K562 (cell line): ENCODE results near the gene SET. TPM values are rescaled to one million over a fixed set of nuclear protein-coding genes. Genes with fewer than 3 reads are reported as not detected.

ENCODE experiments used
- ATAC-seq: fragments of 200-7000 bp; cut with Tn5 transposase; 3 replicates; pipeline ENCODE4 v1.9.1; 2020; ENCODE audit warnings: moderate library complexity
- BruUV-seq: library from RNA; stranded (reverse); fragments of 400-500 nt; replicated peaks from 2 replicates; lab custom pipeline; 2021; lab: Mats Ljungman, UMichigan
- CTCF ChIA-PET: fragments of 300-600 bp; formaldehyde crosslinking; extraction: SDS; loops from one replicate; lab custom pipeline; 2021; ENCODE audit warnings: low intra/inter-chr PET ratio; lab: Yijun Ruan, JAX
- POLR2A ChIA-PET: fragments of 300-600, 350-650 bp; sonication (Branson Sonifier 250); formaldehyde crosslinking; extraction: SDS; loops from one replicate; lab custom pipeline; 2021; ENCODE audit warnings: antibody characterized with exemption, inconsistent platforms; lab: Yijun Ruan, JAX
- DNase-seq, 4 experiments: peaks; one replicate each; pipeline versions ENCODE4 v3.0.0 to v3.0.0-alpha.2; 2011 to 2018; ENCODE audit warnings: low spot score in 3 of 4, mixed read lengths in 3 of 4; ENCODE audit errors: extremely low read depth in 1 of 4
- FAIRE-seq: peaks from 2 replicates; lab custom pipeline; 2011; peaks lifted over from hg19 to GRCh38; lab: Jason Lieb, UNC
- H2AFZ ChIP-seq: 2 replicates; pipeline ENCODE4 v1.6.0; 2011; ENCODE audit warnings: low read depth, low read length, control low read depth, inconsistent platforms
- H3K27ac ChIP-seq: fragments of 200-600 bp; 3 replicates; pipeline ENCODE4 v1.8.0; 2011; ENCODE audit warnings: low read depth, mild to moderate bottlenecking, control low read depth, inconsistent platforms, low read length, moderate library complexity, mixed read lengths; ENCODE audit errors: extremely low read depth
- H3K27me3 ChIP-seq, 2 experiments: fragments of 300-600 bp in 1 of 2; 2 replicates in 1 of 2; 3 replicates in 1 of 2; pipeline versions ENCODE4 v1.6.0 to v1.8.0; 2011; ENCODE audit warnings: inconsistent platforms in 2 of 2, low read length in 2 of 2, mild to moderate bottlenecking in 1 of 2, mixed read lengths in 1 of 2, moderate library complexity in 1 of 2; ENCODE audit not compliant: control insufficient read depth in 2 of 2, insufficient read depth in 2 of 2
- H3K36me3 ChIP-seq: fragments of 300-600 bp; 3 replicates; pipeline ENCODE4 v1.8.0; 2011; ENCODE audit warnings: mild to moderate bottlenecking, low read length, inconsistent platforms; ENCODE audit not compliant: control insufficient read depth, insufficient read depth
- H3K4me1 ChIP-seq, 2 experiments: fragments of 200-600 bp in 1 of 2; replicated peaks in 1 of 2; 2 replicates in 1 of 2; 3 replicates in 1 of 2; pipeline versions ENCODE4 v1.5.1 to v1.8.0; 2011; ENCODE audit warnings: inconsistent platforms in 2 of 2, low read length in 2 of 2, mild to moderate bottlenecking in 1 of 2, mixed read lengths in 1 of 2, moderate library complexity in 1 of 2; ENCODE audit not compliant: control insufficient read depth in 2 of 2, insufficient read depth in 2 of 2
- H3K4me2 ChIP-seq: 2 replicates; pipeline ENCODE4 v1.6.1; 2011; ENCODE audit warnings: low read length, control low read depth, inconsistent platforms, mixed read lengths; ENCODE audit not compliant: insufficient read depth
- H3K4me3 ChIP-seq: fragments of 200-600 bp; sonication (generic), shearing (Covaris generic); 2 replicates; pipeline ENCODE4 v1.5.1; 2016; ENCODE audit warnings: control low read depth, inconsistent platforms
- H3K79me2 ChIP-seq: fragments of 200-600 bp; 3 replicates; pipeline ENCODE4 v1.8.0; 2011; ENCODE audit warnings: low read length, inconsistent platforms; ENCODE audit not compliant: control insufficient read depth, insufficient read depth
- H3K9ac ChIP-seq, 2 experiments: 2 replicates each; pipeline versions ENCODE4 v1.6.0 to v1.6.1; 2011; ENCODE audit warnings: low read depth in 2 of 2, low read length in 2 of 2, control low read depth in 1 of 2, inconsistent platforms in 1 of 2, mild to moderate bottlenecking in 1 of 2, mixed read lengths in 1 of 2; ENCODE audit not compliant: insufficient read depth in 1 of 2
- H3K9me1 ChIP-seq: one replicate; pipeline ENCODE4 v1.6.0; 2011; ENCODE audit warnings: inconsistent platforms, mild to moderate bottlenecking, low read length, moderate library complexity; ENCODE audit not compliant: control insufficient read depth, insufficient read depth
- H3K9me3 ChIP-seq: replicated peaks from 2 replicates; pipeline ENCODE4 v1.5.1; 2011; ENCODE audit warnings: low read depth, low read length, inconsistent platforms; ENCODE audit not compliant: control insufficient read depth, insufficient read depth
- H4K20me1 ChIP-seq: replicated peaks from 2 replicates; pipeline ENCODE4 v1.6.1; 2011; ENCODE audit warnings: low read length, inconsistent platforms, mixed read lengths; ENCODE audit not compliant: control insufficient read depth, insufficient read depth
- ELF4 ChIP-seq: fragments of 450-650 bp; formaldehyde crosslinking; IDR thresholded peaks from 2 replicates; pipeline ENCODE4 v1.4.0; 2022; ENCODE audit warnings: missing genetic modification characterization
- KAT7 ChIP-seq: sonication (generic); formaldehyde crosslinking; IDR thresholded peaks from 2 replicates; pipeline ENCODE4 v1.8.0; 2022; ENCODE audit warnings: missing genetic modification reagents, mild to moderate bottlenecking, borderline replicate concordance
- MYNN ChIP-seq, 2 experiments: sonication (generic); formaldehyde crosslinking in 1 of 2; IDR thresholded peaks; 2 replicates each; pipeline versions ENCODE4 v1.5.0 to v1.6.1; 2016 to 2020; ENCODE audit warnings: antibody characterized with exemption in 1 of 2, missing genetic modification reagents in 1 of 2
- ZNF124 ChIP-seq: sonication (generic); formaldehyde crosslinking; IDR thresholded peaks from 2 replicates; pipeline ENCODE4 v1.8.1; 2022; ENCODE audit warnings: missing genetic modification reagents
- ZNF232 ChIP-seq: sonication (generic); formaldehyde crosslinking; IDR thresholded peaks from 2 replicates; pipeline ENCODE4 v1.8.0; 2022; ENCODE audit warnings: mild to moderate bottlenecking, missing genetic modification reagents
- WGBS: fragments of 100-300 bp; shearing (Covaris generic); methylation state at CpG from one replicate; pipeline ENCODE4 v1.1.6; 2016; ENCODE audit warnings: low coverage, mixed read lengths; ENCODE audit not compliant: insufficient coverage; ENCODE audit errors: missing lambda C conversion rate; 5-methylcytosine and 5-hydroxymethylcytosine counted together
- in situ Hi-C: fragments of 300-500 bp; cut with MboI; formaldehyde crosslinking; loops from 4 replicates; pipeline ENCODE4 v1.15.0; 2018; ENCODE audit warnings: inconsistent platforms, mixed read lengths
- intact Hi-C: fragments of 100-400 bp; cut with micrococcal nuclease; formaldehyde crosslinking; loops from 2 replicates; pipeline ENCODE4 v1.14.2; 2022
- polyA plus RNA-seq, 8 experiments: library from polyadenylated mRNA; depleted of rRNA in 4 of 8; stranded (reverse) in 5 of 8; unstranded in 3 of 8; fragments of >200 nt; fragmentation: Nextera tagmentation in 2 of 8; fragmentation: Illumina TruSeq in 1 of 8; extraction: Ambion mirVana in 2 of 8; extraction: Trizol in 1 of 8; gene quantifications; 2 replicates each; pipeline versions ENCODE4 v1.2.1 to v1.2.3, GENCODE V29; 2011 to 2014; ENCODE audit warnings: inconsistent platforms in 1 of 8, missing spikeins in 1 of 8
- total RNA-seq, 7 experiments: library from RNA; depleted of rRNA in 6 of 7; stranded (reverse); fragments of >200 nt in 6 of 7; fragmentation: Illumina TruSeq in 2 of 7; extraction: Trizol in 2 of 7; gene quantifications; 2 replicates each; pipeline versions ENCODE4 v1.2.1 to v1.2.3, GENCODE V29; 2011 to 2021; ENCODE audit warnings: low replicate concordance in 1 of 7
- TF ChIP-seq, protein P1 (sequence below): fragments of 250-450 bp; sonication (Bioruptor Pico); IDR thresholded peaks from 2 replicates; pipeline ENCODE4 v1.4.0; 2020; ENCODE audit warnings: mild to moderate bottlenecking, moderate library complexity
- TF ChIP-seq, protein P2 (sequence below): fragments of 250-450 bp; sonication (Bioruptor Pico); IDR thresholded peaks from 2 replicates; pipeline ENCODE4 v1.5.0; 2021
- TF ChIP-seq, protein P3 (sequence below): IDR thresholded peaks from 3 replicates; pipeline ENCODE4 v1.6.1; 2011; ENCODE audit warnings: borderline replicate concordance, mild to moderate bottlenecking, moderate library complexity; ENCODE audit not compliant: insufficient read length; ENCODE audit errors: extremely low read depth

SET gene
- total and polyA plus RNA-seq, 9 of the 15 experiments (the other 6 are each of a cell fraction or from before 2014, with no cell fraction given) = 404 to 1,447 (median 907) TPM

DNA sequence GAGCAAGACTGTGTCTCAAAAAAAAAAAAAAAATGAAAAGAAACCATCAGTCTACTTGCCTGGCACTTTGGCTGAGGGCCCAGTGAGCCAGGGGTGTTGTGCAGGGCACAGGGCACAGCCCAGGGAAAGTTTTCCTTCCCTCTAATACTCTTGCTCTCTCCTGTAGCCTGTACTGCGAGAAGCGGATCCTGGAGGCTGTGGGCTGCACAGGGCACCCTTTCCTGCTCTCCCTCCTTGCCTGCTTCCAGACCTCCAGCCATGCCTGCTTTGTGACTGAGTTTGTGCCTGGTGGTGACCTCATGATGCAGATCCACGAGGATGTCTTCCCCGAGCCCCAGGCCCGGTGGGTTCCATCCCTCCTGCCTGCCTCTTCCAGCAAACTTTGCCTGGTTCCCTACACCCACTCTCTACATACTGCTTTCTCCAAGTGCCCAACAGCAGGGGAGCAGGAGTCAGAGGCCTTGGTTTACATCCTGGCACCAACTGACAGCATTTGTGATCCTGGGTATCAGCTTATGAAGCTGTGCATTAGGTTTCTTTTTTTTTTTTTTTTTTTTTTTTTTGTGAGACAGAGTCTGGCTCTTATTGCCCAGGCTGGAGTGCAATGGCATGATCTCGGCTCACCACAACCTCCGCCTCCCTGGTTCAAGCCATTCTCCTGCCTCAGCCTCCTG, 27.7 kb downstream of the SET start:
- no peak overlapping the region for H3K4me3 ChIP-seq
- H3K27ac ChIP-seq = no peak overlapping the region
- peaks cover 80% of the 10 kb centered on the region; the same call in 2 of the 3 replicates for H3K36me3 ChIP-seq
- intact Hi-C loops = no loop called here
- no peaks in the 10 kb centered on the region for H4K20me1 ChIP-seq
- no peak overlapping the region for H2AFZ ChIP-seq
- POLR2A ChIA-PET = no interaction called here
- TF ChIP-seq ZNF124 (no peak), ZNF232 (CRISPR knock-in tag) (no peak), ELF4 (CRISPR knock-in tag) (no peak), MYNN (IDR thresholded peaks at IDR 0.05) (no peak), MYNN (CRISPR knock-in tag; IDR thresholded peaks at IDR 0.05) (no peak), KAT7 (CRISPR knock-in tag) (no peak)
- TF ChIP-seq, protein P1, sequence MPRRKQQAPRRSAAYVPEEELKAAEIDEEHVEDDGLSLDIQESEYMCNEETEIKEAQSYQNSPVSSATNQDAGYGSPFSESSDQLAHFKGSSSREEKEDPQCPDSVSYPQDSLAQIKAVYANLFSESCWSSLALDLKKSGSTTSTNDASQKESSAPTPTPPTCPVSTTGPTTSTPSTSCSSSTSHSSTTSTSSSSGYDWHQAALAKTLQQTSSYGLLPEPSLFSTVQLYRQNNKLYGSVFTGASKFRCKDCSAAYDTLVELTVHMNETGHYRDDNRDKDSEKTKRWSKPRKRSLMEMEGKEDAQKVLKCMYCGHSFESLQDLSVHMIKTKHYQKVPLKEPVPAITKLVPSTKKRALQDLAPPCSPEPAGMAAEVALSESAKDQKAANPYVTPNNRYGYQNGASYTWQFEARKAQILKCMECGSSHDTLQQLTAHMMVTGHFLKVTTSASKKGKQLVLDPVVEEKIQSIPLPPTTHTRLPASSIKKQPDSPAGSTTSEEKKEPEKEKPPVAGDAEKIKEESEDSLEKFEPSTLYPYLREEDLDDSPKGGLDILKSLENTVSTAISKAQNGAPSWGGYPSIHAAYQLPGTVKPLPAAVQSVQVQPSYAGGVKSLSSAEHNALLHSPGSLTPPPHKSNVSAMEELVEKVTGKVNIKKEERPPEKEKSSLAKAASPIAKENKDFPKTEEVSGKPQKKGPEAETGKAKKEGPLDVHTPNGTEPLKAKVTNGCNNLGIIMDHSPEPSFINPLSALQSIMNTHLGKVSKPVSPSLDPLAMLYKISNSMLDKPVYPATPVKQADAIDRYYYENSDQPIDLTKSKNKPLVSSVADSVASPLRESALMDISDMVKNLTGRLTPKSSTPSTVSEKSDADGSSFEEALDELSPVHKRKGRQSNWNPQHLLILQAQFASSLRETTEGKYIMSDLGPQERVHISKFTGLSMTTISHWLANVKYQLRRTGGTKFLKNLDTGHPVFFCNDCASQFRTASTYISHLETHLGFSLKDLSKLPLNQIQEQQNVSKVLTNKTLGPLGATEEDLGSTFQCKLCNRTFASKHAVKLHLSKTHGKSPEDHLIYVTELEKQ (CRISPR knock-in tag) = no peak
- TF ChIP-seq, protein P2, sequence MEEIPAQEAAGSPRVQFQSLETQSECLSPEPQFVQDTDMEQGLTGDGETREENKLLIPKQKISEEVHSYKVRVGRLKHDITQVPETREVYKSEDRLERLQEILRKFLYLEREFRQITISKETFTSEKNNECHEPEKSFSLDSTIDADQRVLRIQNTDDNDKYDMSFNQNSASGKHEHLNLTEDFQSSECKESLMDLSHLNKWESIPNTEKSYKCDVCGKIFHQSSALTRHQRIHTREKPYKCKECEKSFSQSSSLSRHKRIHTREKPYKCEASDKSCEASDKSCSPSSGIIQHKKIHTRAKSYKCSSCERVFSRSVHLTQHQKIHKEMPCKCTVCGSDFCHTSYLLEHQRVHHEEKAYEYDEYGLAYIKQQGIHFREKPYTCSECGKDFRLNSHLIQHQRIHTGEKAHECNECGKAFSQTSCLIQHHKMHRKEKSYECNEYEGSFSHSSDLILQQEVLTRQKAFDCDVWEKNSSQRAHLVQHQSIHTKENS = no peak
- TF ChIP-seq, protein P3, sequence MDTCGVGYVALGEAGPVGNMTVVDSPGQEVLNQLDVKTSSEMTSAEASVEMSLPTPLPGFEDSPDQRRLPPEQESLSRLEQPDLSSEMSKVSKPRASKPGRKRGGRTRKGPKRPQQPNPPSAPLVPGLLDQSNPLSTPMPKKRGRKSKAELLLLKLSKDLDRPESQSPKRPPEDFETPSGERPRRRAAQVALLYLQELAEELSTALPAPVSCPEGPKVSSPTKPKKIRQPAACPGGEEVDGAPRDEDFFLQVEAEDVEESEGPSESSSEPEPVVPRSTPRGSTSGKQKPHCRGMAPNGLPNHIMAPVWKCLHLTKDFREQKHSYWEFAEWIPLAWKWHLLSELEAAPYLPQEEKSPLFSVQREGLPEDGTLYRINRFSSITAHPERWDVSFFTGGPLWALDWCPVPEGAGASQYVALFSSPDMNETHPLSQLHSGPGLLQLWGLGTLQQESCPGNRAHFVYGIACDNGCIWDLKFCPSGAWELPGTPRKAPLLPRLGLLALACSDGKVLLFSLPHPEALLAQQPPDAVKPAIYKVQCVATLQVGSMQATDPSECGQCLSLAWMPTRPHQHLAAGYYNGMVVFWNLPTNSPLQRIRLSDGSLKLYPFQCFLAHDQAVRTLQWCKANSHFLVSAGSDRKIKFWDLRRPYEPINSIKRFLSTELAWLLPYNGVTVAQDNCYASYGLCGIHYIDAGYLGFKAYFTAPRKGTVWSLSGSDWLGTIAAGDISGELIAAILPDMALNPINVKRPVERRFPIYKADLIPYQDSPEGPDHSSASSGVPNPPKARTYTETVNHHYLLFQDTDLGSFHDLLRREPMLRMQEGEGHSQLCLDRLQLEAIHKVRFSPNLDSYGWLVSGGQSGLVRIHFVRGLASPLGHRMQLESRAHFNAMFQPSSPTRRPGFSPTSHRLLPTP = no peak
- CTCF ChIA-PET = no interaction called here
- H3K9me3 ChIP-seq = no peaks in the 10 kb centered on the region
- no peaks in the 10 kb centered on the region for H3K9me1 ChIP-seq
- in situ Hi-C loops = loop anchor here (5.0 to 10.0 kb wide), 2 partner anchors 69 to 292 kb away; partner anchors contain the start of gene CERCAM
- H3K4me2 ChIP-seq = no peak overlapping the region
- H3K79me2 ChIP-seq = no peaks in the 10 kb centered on the region
- no peak overlapping the region for H3K9ac ChIP-seq
- DNase-seq (no peak), FAIRE-seq (no peak), ATAC-seq (no peak)
- H3K27me3 ChIP-seq = no peaks in the 10 kb centered on the region
- 93% methylated on average over 5 of the region's 7 CpGs for WGBS
- no TSS peak for BruUV-seq
- peaks cover 0 to 16% of the 10 kb centered on the region in 2 experiments; a peak in 2 of 5 replicates for H3K4me1 ChIP-seq
